Esophagus muscularis mucosa (tissue), 4 donors: Measurements from ENCODE around the gene GAL. TPM values are rescaled to one million over a fixed set of nuclear protein-coding genes. Genes with fewer than 3 reads are reported as not detected.
"Not testable (repeated sequence)": the region's sequence is repeated elsewhere in the genome, so short reads cannot be mapped to it uniquely, and the experiment has no call there.

Experiments used
- DNase-seq: peaks from one replicate; pipeline ENCODE4 v3.0.0-alpha.2; 2017; ENCODE audit errors: extremely low spot score
- H3K27ac ChIP-seq, 4 donors: fragments of 200-600 bp; sonication (generic); replicated peaks in 1 of 4; 1 replicate in 3 of 4; 2 replicates in 1 of 4; pipeline ENCODE4 v1.5.1; 2016 to 2019; ENCODE audit warnings: mild to moderate bottlenecking in 1 of 4
- H3K27me3 ChIP-seq, 4 donors: fragments of 200-600 bp; sonication (generic); one replicate each; pipeline versions ENCODE4 v1.5.1 to v1.6.0; 2016 to 2019
- H3K36me3 ChIP-seq, 4 donors: fragments of 200-600 bp; sonication (generic); one replicate each; pipeline ENCODE4 v1.5.1; 2016 to 2019
- H3K4me1 ChIP-seq, 4 donors: fragments of 200-600 bp; sonication (generic); one replicate each; pipeline ENCODE4 v1.5.1; 2016 to 2019
- H3K4me3 ChIP-seq, 4 donors: fragments of 200-600 bp; sonication (generic); 1 replicate in 2 of 4; 2 replicates in 2 of 4; pipeline ENCODE4 v1.5.1; 2016 to 2019; ENCODE audit warnings: mild to moderate bottlenecking in 4 of 4, moderate library complexity in 1 of 4
- H3K9me3 ChIP-seq, 4 donors: fragments of 200-600 bp; sonication (generic); 1 replicate in 3 of 4; 2 replicates in 1 of 4; pipeline ENCODE4 v1.5.1; 2016 to 2019
- EP300 ChIP-seq: sonication (generic); formaldehyde crosslinking; IDR thresholded peaks from one replicate; pipeline ENCODE4 v1.6.1; 2017; ENCODE audit warnings: antibody characterized with exemption
- POLR2A ChIP-seq: fragments of 450-650 bp; IDR thresholded peaks from one replicate; pipeline ENCODE4 v1.6.1; 2017; ENCODE audit warnings: antibody characterized with exemption, moderate library complexity, mild to moderate bottlenecking, low read depth
- POLR2AphosphoS5 ChIP-seq, 2 donors: sonication (generic); formaldehyde crosslinking; IDR thresholded peaks; one replicate each; pipeline ENCODE4 v1.6.1; 2017; ENCODE audit warnings: antibody characterized with exemption in 2 of 2
- WGBS: methylation state at CpG from one replicate; pipeline ENCODE4 v1.1.5; 2018; 5-methylcytosine and 5-hydroxymethylcytosine counted together
- intact Hi-C: fragments of 100-400 bp; cut with DNase I; formaldehyde crosslinking; loops from one replicate; pipeline ENCODE4 v1.15.1; 2023
- total RNA-seq, 4 donors: library from RNA; depleted of rRNA; stranded (reverse); fragments of >200 nt; gene quantifications; one replicate each; pipeline versions ENCODE4 v1.1.0 to v1.2.1, GENCODE V29; 2016
- TF ChIP-seq, protein P1 (sequence below), 3 experiments: fragments of 200-600 bp in 2 of 3; fragments of 450-650 bp in 1 of 3; sonication (generic) in 2 of 3; IDR thresholded peaks; one replicate each; pipeline ENCODE4 v1.5.1; 2017 to 2019; ENCODE audit warnings: antibody characterized with exemption in 3 of 3, mild to moderate bottlenecking in 2 of 3, moderate library complexity in 1 of 3

The GAL gene, protein sequence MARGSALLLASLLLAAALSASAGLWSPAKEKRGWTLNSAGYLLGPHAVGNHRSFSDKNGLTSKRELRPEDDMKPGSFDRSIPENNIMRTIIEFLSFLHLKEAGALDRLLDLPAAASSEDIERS
- 10 to 100 TPM in 1 of 4 donors, 1 to 10 TPM in 2, not detected in 1; 6.0 to 10.2 (median 8.1) TPM for total RNA-seq

DNA sequence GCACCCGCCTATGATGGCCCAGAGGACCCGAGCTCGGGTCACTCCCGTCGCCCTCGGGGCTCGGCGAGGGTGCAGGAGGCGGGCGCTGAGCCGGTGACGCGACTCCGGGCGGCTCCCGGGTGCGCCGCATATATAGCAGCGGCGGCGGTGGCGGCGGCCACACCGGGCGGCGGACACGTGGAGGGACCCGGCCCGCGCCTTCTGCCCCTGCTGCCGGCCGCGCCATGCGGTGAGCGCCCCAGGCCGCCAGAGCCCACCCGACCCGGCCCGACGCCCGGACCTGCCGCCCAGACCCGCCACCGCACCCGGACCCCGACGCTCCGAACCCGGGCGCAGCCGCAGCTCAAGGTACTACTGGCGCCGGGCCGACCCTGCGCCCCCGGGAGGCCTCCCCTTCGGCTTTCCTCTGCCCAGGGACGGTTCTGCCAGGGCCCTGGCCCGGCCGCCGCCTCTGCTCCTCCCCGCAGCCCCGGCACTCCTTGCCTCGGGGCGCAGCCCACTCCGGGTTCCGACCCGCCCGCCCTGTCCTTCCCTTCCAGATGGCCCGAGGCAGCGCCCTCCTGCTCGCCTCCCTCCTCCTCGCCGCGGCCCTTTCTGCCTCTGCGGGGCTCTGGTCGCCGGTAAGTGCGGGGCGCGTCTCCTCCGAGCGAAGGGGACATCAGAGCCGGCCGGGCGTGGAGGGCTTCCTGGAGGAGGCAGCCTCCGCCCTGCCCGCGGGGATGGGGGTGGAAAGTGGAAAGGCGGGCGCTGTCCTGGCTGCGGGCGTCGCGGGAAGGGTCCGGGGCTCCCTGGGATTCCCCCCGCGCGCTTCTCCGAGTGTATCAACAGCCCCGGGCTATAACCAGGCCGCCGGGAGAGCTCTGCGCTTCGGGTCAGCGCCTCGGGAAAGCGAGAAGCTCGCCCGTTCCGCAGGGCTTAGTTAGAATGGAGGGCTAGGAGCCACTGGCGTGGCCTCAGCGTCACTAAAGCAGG lies at the start of gene GAL:
Gene GAL (plus strand): TSS at position 160 of the 972 bp plus-strand sequence. CDS start 380 bp downstream, at position 540.
- Histone ChIP-seq H3K27ac (no peak within 1 kb of the TSS), H3K4me1 (peaks cover 12 to 18% (median 14%) of the 10 kb centered on the region in 4 donors), H3K27me3 (peaks cover 5 to 62% (median 28%) of the 10 kb centered on the region in 4 donors), H3K36me3 (no peaks in the 10 kb centered on the region), H3K4me3 (peak within 1 kb of the TSS; percentile 36 to 52 (median 48)), H3K9me3 (no peaks in the 10 kb centered on the region)
- no peak for DNase-seq
- WGBS = 8% methylated on average over 37 of the region's 113 CpGs
- TF ChIP-seq POLR2AphosphoS5 (IDR thresholded peaks at IDR 0.05) = no peak
- no peak for TF ChIP-seq EP300
- TF ChIP-seq POLR2A = no peak
- TF ChIP-seq, protein P1, sequence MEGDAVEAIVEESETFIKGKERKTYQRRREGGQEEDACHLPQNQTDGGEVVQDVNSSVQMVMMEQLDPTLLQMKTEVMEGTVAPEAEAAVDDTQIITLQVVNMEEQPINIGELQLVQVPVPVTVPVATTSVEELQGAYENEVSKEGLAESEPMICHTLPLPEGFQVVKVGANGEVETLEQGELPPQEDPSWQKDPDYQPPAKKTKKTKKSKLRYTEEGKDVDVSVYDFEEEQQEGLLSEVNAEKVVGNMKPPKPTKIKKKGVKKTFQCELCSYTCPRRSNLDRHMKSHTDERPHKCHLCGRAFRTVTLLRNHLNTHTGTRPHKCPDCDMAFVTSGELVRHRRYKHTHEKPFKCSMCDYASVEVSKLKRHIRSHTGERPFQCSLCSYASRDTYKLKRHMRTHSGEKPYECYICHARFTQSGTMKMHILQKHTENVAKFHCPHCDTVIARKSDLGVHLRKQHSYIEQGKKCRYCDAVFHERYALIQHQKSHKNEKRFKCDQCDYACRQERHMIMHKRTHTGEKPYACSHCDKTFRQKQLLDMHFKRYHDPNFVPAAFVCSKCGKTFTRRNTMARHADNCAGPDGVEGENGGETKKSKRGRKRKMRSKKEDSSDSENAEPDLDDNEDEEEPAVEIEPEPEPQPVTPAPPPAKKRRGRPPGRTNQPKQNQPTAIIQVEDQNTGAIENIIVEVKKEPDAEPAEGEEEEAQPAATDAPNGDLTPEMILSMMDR (IDR thresholded peaks at IDR 0.05) = no peak
- intact Hi-C loops = no loop called here

DNA sequence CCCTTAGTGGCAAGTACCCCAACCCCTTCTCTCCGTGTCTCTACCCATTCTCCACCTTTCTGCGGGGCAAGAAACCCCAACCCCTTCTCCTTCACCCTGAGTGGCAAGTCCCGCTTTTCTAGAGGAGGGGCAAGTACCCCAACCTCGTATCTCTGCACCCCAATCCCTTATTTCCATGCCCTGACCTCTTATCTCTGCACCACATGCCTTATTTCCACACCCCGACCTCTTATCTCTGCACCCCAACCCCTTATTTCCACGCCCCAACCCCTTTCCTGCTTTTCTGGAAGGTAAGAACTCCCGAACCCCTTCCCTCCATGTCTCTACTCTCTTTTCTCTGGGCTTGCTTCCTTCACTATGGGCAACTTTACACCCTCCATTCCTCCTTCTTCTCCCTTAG lies 49.7 kb upstream of the GAL start:
- H3K9me3 ChIP-seq, H3K27me3 ChIP-seq, DNase-seq, H3K4me1 ChIP-seq, H3K27ac ChIP-seq, intact Hi-C loops, H3K36me3 ChIP-seq, H3K4me3 ChIP-seq: not testable (repeated sequence)
- 84% methylated on average over 7 of the region's 7 CpGs for WGBS

DNA sequence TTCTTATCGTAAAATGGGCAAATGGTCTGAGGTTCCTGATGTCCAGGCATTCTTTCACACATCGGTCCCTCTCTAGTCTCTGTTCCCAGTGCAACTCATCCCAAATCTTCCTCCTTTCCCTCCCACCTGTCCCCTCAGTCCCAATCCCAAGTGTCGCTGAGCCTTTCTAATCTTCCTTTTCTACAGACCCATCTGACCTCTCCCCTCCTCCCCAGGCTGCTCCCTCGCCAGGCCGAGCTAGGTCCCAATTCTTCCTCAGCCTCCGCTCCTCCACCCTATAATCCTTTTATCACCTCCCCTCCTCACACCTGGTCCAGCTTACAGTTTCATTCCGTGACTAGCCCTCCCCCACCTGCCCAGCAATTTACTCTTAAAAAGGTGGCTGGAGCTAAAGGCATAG lies 49.2 kb upstream of the GAL start:
- H3K4me3 ChIP-seq, H3K27ac ChIP-seq, intact Hi-C loops, H3K4me1 ChIP-seq, DNase-seq, H3K27me3 ChIP-seq, H3K9me3 ChIP-seq, H3K36me3 ChIP-seq: not testable (repeated sequence)
- WGBS = 78% methylated on average over 7 of the region's 7 CpGs

DNA sequence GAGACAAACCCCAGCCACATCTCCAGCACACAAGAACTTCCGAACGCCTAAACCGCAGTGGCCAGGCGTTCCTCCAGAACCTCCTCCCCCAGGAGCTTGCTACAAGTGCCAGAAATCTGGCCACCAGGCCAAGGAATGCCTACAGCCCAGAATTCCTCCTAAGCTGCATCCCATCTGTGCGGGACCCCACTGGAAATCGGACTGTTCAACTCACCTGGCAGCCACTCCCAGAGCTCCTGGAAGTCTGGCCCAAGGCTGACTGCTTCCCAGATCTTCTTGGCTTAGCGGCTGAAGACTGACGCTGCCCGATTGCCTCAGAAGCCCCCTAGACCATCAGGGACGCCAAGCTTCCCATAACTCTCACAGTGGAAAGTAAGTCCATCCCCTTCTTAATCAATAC lies 48.5 kb upstream of the GAL start:
- H3K4me1 ChIP-seq, H3K27me3 ChIP-seq, H3K9me3 ChIP-seq, DNase-seq, H3K27ac ChIP-seq, H3K36me3 ChIP-seq, intact Hi-C loops, H3K4me3 ChIP-seq: not testable (repeated sequence)
- WGBS = 72% methylated on average over 10 of the region's 10 CpGs

DNA sequence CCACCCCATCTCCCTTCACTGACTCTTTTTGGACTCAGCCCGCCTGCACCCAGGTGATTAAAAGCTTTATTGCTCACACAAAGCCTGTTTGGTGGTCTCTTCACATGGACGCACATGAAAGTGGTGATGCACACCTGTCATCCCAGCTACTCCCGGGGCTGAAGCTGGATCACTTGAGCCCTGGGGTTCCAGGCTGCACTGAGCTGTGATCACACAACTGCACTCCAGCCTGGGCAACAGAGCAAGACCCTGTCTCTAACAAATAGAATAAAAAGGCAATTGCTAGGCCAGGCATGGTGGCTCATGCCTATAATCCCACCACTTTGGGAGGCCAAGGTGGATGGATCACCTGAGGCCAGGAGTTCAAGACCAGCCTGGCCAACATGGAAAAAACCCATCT lies 45.0 kb upstream of the GAL start:
- H3K36me3 ChIP-seq, intact Hi-C loops, DNase-seq, H3K9me3 ChIP-seq, H3K27ac ChIP-seq, H3K4me3 ChIP-seq, H3K4me1 ChIP-seq: not testable (repeated sequence)
- peaks cover 0 to 30% (median 0%) of the 10 kb centered on the region in 4 donors for H3K27me3 ChIP-seq
- 76% methylated on average over 3 of the region's 3 CpGs for WGBS

DNA sequence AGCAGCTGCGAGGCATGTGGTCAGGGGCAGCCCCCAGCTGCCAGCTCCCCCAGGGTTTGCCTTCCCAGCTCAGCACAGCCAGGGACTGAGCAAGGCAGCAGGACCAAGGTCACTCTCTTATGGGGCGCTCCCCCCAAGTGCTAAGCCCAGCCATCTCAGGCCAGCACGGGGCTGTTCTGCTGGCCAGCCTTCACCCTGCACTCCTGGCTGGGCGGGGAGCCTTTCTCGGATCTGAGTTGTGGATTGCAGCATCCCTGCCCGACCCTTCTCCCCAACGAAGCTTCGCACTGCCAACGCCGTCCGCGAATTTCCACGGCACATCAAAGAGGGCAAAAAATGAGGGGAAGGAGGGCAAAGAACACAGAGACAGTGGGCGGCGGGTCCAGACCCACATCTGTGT lies 42.5 kb upstream of the GAL start:
- no peaks in the 10 kb centered on the region for H3K4me1 ChIP-seq
- 94% methylated on average over 15 of the region's 15 CpGs for WGBS
- H3K27me3 ChIP-seq = peaks cover 0 to 38% (median 0%) of the 10 kb centered on the region in 4 donors
- no peak overlapping the region for H3K4me3 ChIP-seq
- no peak for DNase-seq
- H3K27ac ChIP-seq = no peak overlapping the region
- peaks cover 0 to 13% (median 11%) of the 10 kb centered on the region in 4 donors for H3K9me3 ChIP-seq
- intact Hi-C loops = no loop called here
- TF ChIP-seq EP300 (no peak), POLR2AphosphoS5 (IDR thresholded peaks at IDR 0.05) (no peak), POLR2A (no peak)
- TF ChIP-seq, protein P1 (IDR thresholded peaks at IDR 0.05) = no peak
- no peaks in the 10 kb centered on the region for H3K36me3 ChIP-seq
